GM19452 (cell line): ENCODE data around the gene TMPRSS11F.
"Not testable (repeated sequence)": the region's sequence is repeated elsewhere in the genome, so short reads cannot be mapped to it uniquely, and the experiment has no call there.

Experiments used
- ATAC-seq: cut with Tn5 transposase; IDR thresholded peaks from one replicate; pipeline ENCODE4 v1.9.1; 2021; ENCODE audit not compliant: unreplicated experiment

The TMPRSS11F gene

GRCh38 chr4:68129793-68130192 lies at the start of gene TMPRSS11F:
TSS of gene TMPRSS11F (minus strand) at chr4:68129869. CDS start at chr4:68129820, 49 bp downstream.
- ATAC-seq = no peak

GRCh38 chr4:68176904-68177303 lies 47.2 kb upstream of the TMPRSS11F start:
- ATAC-seq = no peak

- ATAC-seq = no peak
Observed at GRCh38 chr4:68176500-68176899, 46.8 kb upstream of the TMPRSS11F start.

GRCh38 chr4:68175562-68176155 lies 46.0 kb upstream of the TMPRSS11F start:
- peak; percentile 83 for ATAC-seq

GRCh38 chr4:68174389-68174788 lies 44.7 kb upstream of the TMPRSS11F start:
- ATAC-seq = not testable (repeated sequence)

GRCh38 chr4:68172147-68172546 lies 42.5 kb upstream of the TMPRSS11F start:
- not testable (repeated sequence) for ATAC-seq

GRCh38 chr4:68167706-68168105 lies 38.0 kb upstream of the TMPRSS11F start:
- ATAC-seq = no peak

GRCh38 chr4:68167166-68167565 lies 37.5 kb upstream of the TMPRSS11F start:
- ATAC-seq = no peak

GRCh38 chr4:68163754-68164153 lies 34.1 kb upstream of the TMPRSS11F start:
- ATAC-seq = no peak

GRCh38 chr4:68162196-68162595 lies 32.5 kb upstream of the TMPRSS11F start:
- ATAC-seq = no peak

- ATAC-seq = no peak
Observed at GRCh38 chr4:68152411-68152810, 22.7 kb upstream of the TMPRSS11F start.

GRCh38 chr4:68148800-68149685 lies 19.4 kb upstream of the TMPRSS11F start:
- ATAC-seq = no peak

- no peak for ATAC-seq
Observed at GRCh38 chr4:68147079-68147478, 17.4 kb upstream of the TMPRSS11F start.

GRCh38 chr4:68145261-68145660 lies 15.6 kb upstream of the TMPRSS11F start:
- no peak for ATAC-seq

- ATAC-seq = no peak
Observed at GRCh38 chr4:68141852-68142251, 12.2 kb upstream of the TMPRSS11F start.

- ATAC-seq = no peak
Observed at GRCh38 chr4:68132342-68132741, 2.7 kb upstream of the TMPRSS11F start.

- no peak for ATAC-seq
Observed at GRCh38 chr4:68124262-68124661, 5.4 kb downstream of the TMPRSS11F start.

- ATAC-seq = no peak
Observed at GRCh38 chr4:68123525-68123924, 6.1 kb downstream of the TMPRSS11F start.

GRCh38 chr4:68119921-68120320 lies 9.7 kb downstream of the TMPRSS11F start:
- ATAC-seq = no peak

- no peak for ATAC-seq
Observed at GRCh38 chr4:68110441-68110840, 19.2 kb downstream of the TMPRSS11F start.

- no peak for ATAC-seq
Observed at GRCh38 chr4:68109868-68110267, 19.8 kb downstream of the TMPRSS11F start.

- ATAC-seq = no peak
Observed at GRCh38 chr4:68082758-68083157, 46.9 kb downstream of the TMPRSS11F start.
